Calu3 (cell line): ENCODE results near the gene SOCS3. TPM values are rescaled to one million over a fixed set of nuclear protein-coding genes. Genes with fewer than 3 reads are reported as not detected.

Experiments used
- BruUV-seq: library from RNA; stranded (reverse); fragments of 400-500 nt; replicated peaks from 2 replicates; lab custom pipeline; 2021; lab: Mats Ljungman, UMichigan
- CTCF ChIA-PET: fragments of 300-600 bp; sonication (Branson Sonifier 250); formaldehyde crosslinking; loops from one replicate; lab custom pipeline; 2022; ENCODE audit warnings: antibody characterized with exemption; lab: Charles Lee
- DNase-seq: peaks from one replicate; pipeline ENCODE4 v3.0.0; 2022
- H3K27ac Mint-ChIP-seq: one replicate; pipeline ENCODE4 v1.8.0; 2022; ENCODE audit warnings: mixed read lengths; ENCODE audit not compliant: unreplicated experiment
- H3K27me3 Mint-ChIP-seq: one replicate; pipeline ENCODE4 v1.8.0; 2022; ENCODE audit warnings: mixed read lengths; ENCODE audit not compliant: unreplicated experiment
- H3K36me3 Mint-ChIP-seq: one replicate; pipeline ENCODE4 v1.8.0; 2022; ENCODE audit warnings: mild to moderate bottlenecking, moderate library complexity, mixed read lengths; ENCODE audit not compliant: insufficient read depth, unreplicated experiment
- H3K4me1 Mint-ChIP-seq: one replicate; pipeline ENCODE4 v1.8.0; 2022; ENCODE audit warnings: mild to moderate bottlenecking, low read depth, mixed read lengths; ENCODE audit not compliant: unreplicated experiment
- H3K4me3 Mint-ChIP-seq: one replicate; pipeline ENCODE4 v1.8.0; 2022; ENCODE audit warnings: mild to moderate bottlenecking, low read depth, moderate library complexity, mixed read lengths; ENCODE audit not compliant: unreplicated experiment
- H3K9me3 Mint-ChIP-seq: one replicate; pipeline ENCODE4 v1.8.0; 2022; ENCODE audit warnings: low read depth, mixed read lengths; ENCODE audit not compliant: unreplicated experiment
- intact Hi-C: fragments of 100-400 bp; cut with micrococcal nuclease; formaldehyde crosslinking; loops from one replicate; pipeline ENCODE4 v1.10.0; 2022; ENCODE audit not compliant: unreplicated experiment
- total RNA-seq: library from RNA; stranded (reverse); gene quantifications from 2 replicates; pipeline ENCODE4 v1.2.3, GENCODE V29; 2022
- TF ChIP-seq, protein P1 (sequence below): fragments of 200-600 bp; IDR thresholded peaks from one replicate; pipeline ENCODE4 v1.8.0; 2022; ENCODE audit warnings: antibody characterized with exemption; ENCODE audit not compliant: unreplicated experiment

Gene SOCS3
- total RNA-seq, 1 experiment from 2014 or later: 39.5 TPM

DNA sequence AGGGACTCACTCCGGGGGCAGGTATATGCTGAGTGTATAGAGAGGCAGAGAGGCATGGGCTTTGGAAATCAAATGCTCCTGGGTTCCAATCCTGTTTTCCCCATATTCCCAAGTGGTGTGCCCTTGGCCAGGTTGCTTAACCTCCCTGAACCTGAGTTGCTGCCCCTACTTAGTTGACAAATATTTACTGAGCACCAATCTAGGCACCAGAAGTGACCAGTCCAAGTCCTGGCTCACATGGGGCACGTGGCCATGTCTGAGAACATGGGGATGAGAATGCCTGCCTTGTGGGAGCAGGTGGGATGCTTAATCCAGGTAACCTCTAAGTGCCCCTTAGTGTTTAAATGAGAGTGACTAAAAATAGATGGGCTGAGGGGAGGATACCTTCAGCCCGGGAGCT, 4.2 kb downstream of the SOCS3 start:
- no peak for DNase-seq
- TF ChIP-seq, protein P1, sequence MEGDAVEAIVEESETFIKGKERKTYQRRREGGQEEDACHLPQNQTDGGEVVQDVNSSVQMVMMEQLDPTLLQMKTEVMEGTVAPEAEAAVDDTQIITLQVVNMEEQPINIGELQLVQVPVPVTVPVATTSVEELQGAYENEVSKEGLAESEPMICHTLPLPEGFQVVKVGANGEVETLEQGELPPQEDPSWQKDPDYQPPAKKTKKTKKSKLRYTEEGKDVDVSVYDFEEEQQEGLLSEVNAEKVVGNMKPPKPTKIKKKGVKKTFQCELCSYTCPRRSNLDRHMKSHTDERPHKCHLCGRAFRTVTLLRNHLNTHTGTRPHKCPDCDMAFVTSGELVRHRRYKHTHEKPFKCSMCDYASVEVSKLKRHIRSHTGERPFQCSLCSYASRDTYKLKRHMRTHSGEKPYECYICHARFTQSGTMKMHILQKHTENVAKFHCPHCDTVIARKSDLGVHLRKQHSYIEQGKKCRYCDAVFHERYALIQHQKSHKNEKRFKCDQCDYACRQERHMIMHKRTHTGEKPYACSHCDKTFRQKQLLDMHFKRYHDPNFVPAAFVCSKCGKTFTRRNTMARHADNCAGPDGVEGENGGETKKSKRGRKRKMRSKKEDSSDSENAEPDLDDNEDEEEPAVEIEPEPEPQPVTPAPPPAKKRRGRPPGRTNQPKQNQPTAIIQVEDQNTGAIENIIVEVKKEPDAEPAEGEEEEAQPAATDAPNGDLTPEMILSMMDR: no peak
- Mint-ChIP-seq H3K36me3 (peaks cover 70% of the 10 kb centered on the region), H3K27ac (peak overlapping the region; percentile 46), H3K4me1 (peaks cover 38% of the 10 kb centered on the region), H3K4me3 (peak overlapping the region; percentile 86), H3K27me3 (no peaks in the 10 kb centered on the region), H3K9me3 (no peaks in the 10 kb centered on the region)
- BruUV-seq: no TSS peak
- intact Hi-C loops: loop anchor here (5.0 kb wide), 1 partner anchor 38 kb away; no protein-coding TSS in a partner anchor
- CTCF ChIA-PET: interaction anchor here (1.1 kb wide), 1 partner anchor 38 kb away, joined by 10 read pairs; no protein-coding TSS in a partner anchor

DNA sequence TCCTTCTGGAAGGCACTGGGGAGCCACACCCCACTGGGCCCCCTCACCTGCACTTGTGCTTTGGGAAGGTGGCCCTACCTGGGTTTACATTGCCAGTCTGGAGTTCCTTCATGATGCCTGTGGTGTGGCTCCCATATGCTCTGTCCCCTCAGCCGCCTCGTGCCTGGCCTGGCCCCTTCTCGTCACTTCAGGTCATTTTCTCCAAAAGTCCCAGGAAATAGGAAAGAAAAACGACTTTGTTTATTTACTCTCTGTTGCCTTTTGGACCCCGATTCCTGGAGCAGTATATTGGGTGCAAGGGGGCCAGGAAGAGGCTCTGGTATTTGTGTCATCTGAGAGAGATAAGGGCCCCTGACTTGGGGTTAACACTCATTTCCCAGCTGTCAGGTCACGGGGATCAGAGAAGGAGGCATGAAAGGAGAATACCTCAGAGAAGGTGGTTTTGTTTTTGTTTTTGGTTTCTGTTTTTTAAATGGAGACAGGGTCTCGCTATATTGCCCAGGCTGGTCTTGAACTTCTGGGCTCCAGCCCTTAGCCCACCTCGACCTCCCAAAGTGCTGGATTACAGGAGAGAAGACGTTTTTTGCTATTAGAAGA, 4.7 kb downstream of the SOCS3 start:
- intact Hi-C loops: loop anchor here (5.0 kb wide), 1 partner anchor 38 kb away; no protein-coding TSS in a partner anchor
- H3K4me1 Mint-ChIP-seq: peaks cover 44% of the 10 kb centered on the region
- peak overlapping the region; percentile 86 for H3K4me3 Mint-ChIP-seq
- CTCF ChIA-PET: no interaction called here
- no peak for DNase-seq
- no TSS peak for BruUV-seq
- H3K9me3 Mint-ChIP-seq: no peaks in the 10 kb centered on the region
- no peaks in the 10 kb centered on the region for H3K27me3 Mint-ChIP-seq
- TF ChIP-seq, protein P1: no peak
- H3K36me3 Mint-ChIP-seq: peaks cover 68% of the 10 kb centered on the region
- peak overlapping the region; percentile 46 for H3K27ac Mint-ChIP-seq

DNA sequence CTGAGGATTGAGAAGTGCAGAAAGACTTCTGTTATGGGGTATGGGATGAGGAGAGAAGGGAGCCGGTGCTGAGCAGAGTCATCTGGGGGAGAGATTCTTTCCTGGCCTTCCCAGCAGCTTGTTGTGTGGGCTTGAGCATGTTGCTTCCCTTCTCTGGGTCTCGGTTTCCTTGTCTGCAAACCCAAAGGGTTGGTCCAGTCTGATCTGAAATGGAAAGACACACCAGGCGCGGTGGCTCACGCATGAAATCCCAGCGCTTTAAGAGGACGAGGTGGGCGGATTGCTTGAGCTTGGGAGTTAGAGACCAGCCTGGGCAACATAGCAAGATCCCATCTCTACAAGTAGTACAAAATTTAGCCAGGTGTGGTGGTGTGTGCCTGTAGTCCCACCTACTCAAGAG, 6.0 kb downstream of the SOCS3 start:
- intact Hi-C loops: no loop called here
- H3K4me1 Mint-ChIP-seq: peaks cover 55% of the 10 kb centered on the region
- no peaks in the 10 kb centered on the region for H3K27me3 Mint-ChIP-seq
- peaks cover 55% of the 10 kb centered on the region for H3K36me3 Mint-ChIP-seq
- CTCF ChIA-PET: interaction anchor here (0.6 kb wide), 1 partner anchor 33 kb away, joined by 3 read pairs; no protein-coding TSS in a partner anchor
- H3K9me3 Mint-ChIP-seq: no peaks in the 10 kb centered on the region
- no peak for DNase-seq
- TF ChIP-seq, protein P1: no peak
- peak overlapping the region; percentile 63 for H3K4me3 Mint-ChIP-seq
- BruUV-seq: no TSS peak
- peak overlapping the region; percentile 81 for H3K27ac Mint-ChIP-seq

DNA sequence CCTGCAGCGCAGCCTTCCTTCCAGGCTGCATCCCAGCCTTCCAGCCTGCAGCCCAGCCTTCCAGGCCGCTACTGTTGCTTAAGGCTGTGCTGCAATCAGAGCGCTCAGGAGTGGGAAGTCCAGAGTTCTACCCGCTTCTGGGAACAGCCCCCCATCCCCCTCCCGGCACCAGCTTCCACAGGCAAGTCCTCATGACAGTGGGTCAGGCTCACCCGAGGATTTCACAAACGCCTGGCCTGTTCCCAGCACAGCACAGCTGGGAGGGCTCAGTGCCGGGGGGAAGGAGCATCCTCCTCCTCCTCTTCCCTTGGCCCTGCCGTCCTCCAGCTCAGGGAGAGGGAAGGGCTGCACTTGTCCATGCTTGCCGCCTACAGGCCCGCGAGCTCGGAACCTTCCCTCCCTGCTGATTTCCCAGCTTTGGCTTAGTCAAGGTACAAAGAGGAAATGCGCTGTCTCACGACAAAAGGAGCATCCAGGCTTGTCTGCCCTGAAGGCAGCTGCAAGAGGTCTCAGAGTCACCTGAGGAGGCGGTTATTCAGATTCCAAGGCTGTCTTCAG, 8.3 kb downstream of the SOCS3 start:
- CTCF ChIA-PET: no interaction called here
- peaks cover 63% of the 10 kb centered on the region for H3K4me1 Mint-ChIP-seq
- BruUV-seq: no TSS peak
- H3K9me3 Mint-ChIP-seq: no peaks in the 10 kb centered on the region
- no peak for DNase-seq
- intact Hi-C loops: no loop called here
- peak overlapping the region; percentile 15 for H3K27ac Mint-ChIP-seq
- TF ChIP-seq, protein P1: no peak
- H3K36me3 Mint-ChIP-seq: peaks cover 36% of the 10 kb centered on the region
- H3K4me3 Mint-ChIP-seq: no peak overlapping the region
- H3K27me3 Mint-ChIP-seq: no peaks in the 10 kb centered on the region
